ENCODE results near the gene SPATA31C1.
"Not testable (repeated sequence)": the region's sequence is repeated elsewhere in the genome, so short reads cannot be mapped to it uniquely, and the experiment has no call there.

The SPATA31C1 gene

DNA sequence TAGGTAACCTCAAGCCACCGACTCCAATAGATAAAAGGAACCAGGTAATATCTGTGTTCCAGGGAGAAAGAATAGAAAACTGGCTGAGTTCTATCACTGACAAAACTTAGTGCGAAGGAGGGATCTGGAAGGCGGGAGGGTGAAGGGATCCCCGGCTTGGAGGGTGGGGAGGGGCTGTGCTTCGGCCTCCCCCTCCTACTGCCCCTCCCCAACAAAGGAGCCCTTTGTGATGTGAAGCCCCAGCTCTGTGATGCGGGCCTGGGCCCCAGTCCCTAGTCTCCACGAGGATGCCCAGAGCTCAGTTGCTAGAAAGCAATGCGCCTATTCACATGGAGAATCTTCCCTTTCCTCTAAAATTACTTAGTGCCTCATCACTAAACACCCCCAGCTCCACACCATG lies at the start of gene SPATA31C1:
TSS of gene SPATA31C1 (plus strand) at position 301 of the 400 bp plus-strand sequence.
- H3K4me3 ChIP-seq (ENCODE audit: low read depth in 1 of 2, low read length in 2 of 2); H3K9me3 ChIP-seq (ENCODE audit: control insufficient read depth in 1 of 2, low read length in 2 of 2); H3K4me1 ChIP-seq (ENCODE audit: control insufficient read depth in 1 of 2, insufficient read depth in 2 of 2, low read length in 2 of 2): not testable (repeated sequence)

GRCh38 chr9:87868175-87868574 lies 49.6 kb upstream of the SPATA31C1 start:
- Histone ChIP-seq H3K27me3 (ENCODE audit: low read depth, low read length) (no peaks in the 10 kb centered on the region), H3K4me3 (ENCODE audit: low read depth in 1 of 2, low read length in 2 of 2) (no peak overlapping the region), H3K4me1 (ENCODE audit: control insufficient read depth in 1 of 2, insufficient read depth in 2 of 2, low read length in 2 of 2) (peaks cover 0 to 13% of the 10 kb centered on the region in 2 donors), H3K27ac (ENCODE audit: low read length) (no peak overlapping the region), H3K36me3 (ENCODE audit: control insufficient read depth in 1 of 2, insufficient read depth in 2 of 2, low read length in 2 of 2) (no peaks in the 10 kb centered on the region), H3K9me3 (ENCODE audit: control insufficient read depth in 1 of 2, low read length in 2 of 2) (no peaks in the 10 kb centered on the region)

More for the DNA sequence above, at the start of gene SPATA31C1:
- H3K27ac ChIP-seq (ENCODE audit: low read length); H3K36me3 ChIP-seq (ENCODE audit: control insufficient read depth in 1 of 2, insufficient read depth in 2 of 2, low read length in 2 of 2); H3K27me3 ChIP-seq (ENCODE audit: low read depth, low read length): not testable (repeated sequence)

DNA sequence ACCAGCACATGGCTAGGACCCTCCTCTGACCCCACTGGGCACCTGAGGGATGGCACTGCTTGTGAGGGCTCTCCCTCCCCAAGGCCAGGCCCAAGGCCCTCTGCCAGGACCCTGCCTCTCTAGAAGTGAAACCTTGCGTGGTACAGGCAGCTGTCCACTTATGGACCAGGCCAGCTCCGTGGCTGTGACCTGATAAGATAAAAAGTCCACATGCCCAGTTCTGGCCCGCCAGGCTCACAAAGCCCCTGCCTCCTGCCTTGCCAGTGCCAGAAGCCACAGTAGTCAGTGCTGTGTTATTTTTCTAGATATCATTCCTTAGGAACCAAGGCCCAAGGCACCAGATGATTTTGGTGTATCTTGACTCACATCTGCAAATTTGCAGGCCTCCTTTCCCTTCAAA lies 49.1 kb upstream of the SPATA31C1 start:
- Histone ChIP-seq H3K27ac (ENCODE audit: low read length) (no peak overlapping the region), H3K4me3 (ENCODE audit: low read depth in 1 of 2, low read length in 2 of 2) (no peak overlapping the region), H3K9me3 (ENCODE audit: control insufficient read depth in 1 of 2, low read length in 2 of 2) (no peaks in the 10 kb centered on the region), H3K36me3 (ENCODE audit: control insufficient read depth in 1 of 2, insufficient read depth in 2 of 2, low read length in 2 of 2) (no peaks in the 10 kb centered on the region), H3K27me3 (ENCODE audit: low read depth, low read length) (no peaks in the 10 kb centered on the region), H3K4me1 (ENCODE audit: control insufficient read depth in 1 of 2, insufficient read depth in 2 of 2, low read length in 2 of 2) (peaks cover 0 to 13% of the 10 kb centered on the region in 2 donors)

- H3K27me3 ChIP-seq (ENCODE audit: low read depth, low read length) = no peaks in the 10 kb centered on the region
- H3K4me1 ChIP-seq (ENCODE audit: control insufficient read depth in 1 of 2, insufficient read depth in 2 of 2, low read length in 2 of 2) = peaks cover 0 to 13% of the 10 kb centered on the region in 2 donors
- no peak overlapping the region for H3K27ac ChIP-seq (ENCODE audit: low read length)
- no peak overlapping the region for H3K4me3 ChIP-seq (ENCODE audit: low read depth in 1 of 2, low read length in 2 of 2)
- no peaks in the 10 kb centered on the region for H3K9me3 ChIP-seq (ENCODE audit: control insufficient read depth in 1 of 2, low read length in 2 of 2)
- no peaks in the 10 kb centered on the region for H3K36me3 ChIP-seq (ENCODE audit: control insufficient read depth in 1 of 2, insufficient read depth in 2 of 2, low read length in 2 of 2)
Measured at GRCh38 chr9:87869082-87869481, 48.7 kb upstream of the SPATA31C1 start.

- Histone ChIP-seq H3K27ac (ENCODE audit: low read length) (no peak overlapping the region), H3K9me3 (ENCODE audit: control insufficient read depth in 1 of 2, low read length in 2 of 2) (no peaks in the 10 kb centered on the region), H3K4me3 (ENCODE audit: low read depth in 1 of 2, low read length in 2 of 2) (no peak overlapping the region), H3K27me3 (ENCODE audit: low read depth, low read length) (no peaks in the 10 kb centered on the region), H3K4me1 (ENCODE audit: control insufficient read depth in 1 of 2, insufficient read depth in 2 of 2, low read length in 2 of 2) (peaks cover 4 to 13% of the 10 kb centered on the region in 2 donors), H3K36me3 (ENCODE audit: control insufficient read depth in 1 of 2, insufficient read depth in 2 of 2, low read length in 2 of 2) (no peaks in the 10 kb centered on the region)
Measured at GRCh38 chr9:87871425-87872078, 46.2 kb upstream of the SPATA31C1 start.

GRCh38 chr9:87872079-87872624 lies 45.6 kb upstream of the SPATA31C1 start:
- H3K9me3 ChIP-seq (ENCODE audit: control insufficient read depth in 1 of 2, low read length in 2 of 2) = no peaks in the 10 kb centered on the region
- H3K4me1 ChIP-seq (ENCODE audit: control insufficient read depth in 1 of 2, insufficient read depth in 2 of 2, low read length in 2 of 2) = peaks cover 5 to 13% of the 10 kb centered on the region in 2 donors
- H3K36me3 ChIP-seq (ENCODE audit: control insufficient read depth in 1 of 2, insufficient read depth in 2 of 2, low read length in 2 of 2) = no peaks in the 10 kb centered on the region
- no peak overlapping the region for H3K4me3 ChIP-seq (ENCODE audit: low read depth in 1 of 2, low read length in 2 of 2)
- no peaks in the 10 kb centered on the region for H3K27me3 ChIP-seq (ENCODE audit: low read depth, low read length)
- peak overlapping the region; percentile 33 for H3K27ac ChIP-seq (ENCODE audit: low read length)

DNA sequence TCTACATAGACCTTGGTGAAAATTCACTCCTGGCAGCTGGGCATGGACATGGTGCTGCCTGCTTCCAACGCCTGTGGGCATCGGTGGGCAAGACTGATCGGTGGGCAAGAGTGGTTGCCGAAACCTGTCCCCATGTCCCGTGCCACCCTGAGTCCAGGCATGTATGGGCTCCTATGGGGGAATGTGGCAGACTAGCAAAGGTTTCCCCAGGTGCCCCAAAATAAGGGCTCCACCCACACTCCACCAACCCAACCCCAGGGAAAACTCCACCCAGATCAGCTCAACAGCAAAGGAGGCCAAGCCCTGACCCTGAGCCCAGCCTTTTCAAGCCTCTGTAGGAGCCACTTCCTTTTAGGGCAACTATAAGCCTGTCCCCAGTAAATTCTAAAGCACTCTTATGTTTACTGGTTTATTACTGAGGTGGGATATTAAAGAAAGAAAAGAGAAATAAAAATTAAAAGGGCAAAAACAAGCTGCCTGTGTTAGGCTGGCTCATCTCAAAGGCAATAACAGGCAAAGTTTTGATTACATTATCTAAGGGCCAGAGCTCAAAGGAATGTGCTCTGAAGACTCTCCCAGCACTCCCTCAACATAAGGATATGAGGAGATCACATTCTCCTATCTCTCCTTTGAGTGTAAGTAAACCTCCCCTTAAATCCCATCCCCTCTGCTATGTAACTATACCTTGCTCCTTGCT lies 44.0 kb upstream of the SPATA31C1 start:
- Histone ChIP-seq H3K36me3 (ENCODE audit: control insufficient read depth in 1 of 2, insufficient read depth in 2 of 2, low read length in 2 of 2) (no peaks in the 10 kb centered on the region), H3K9me3 (ENCODE audit: control insufficient read depth in 1 of 2, low read length in 2 of 2) (no peaks in the 10 kb centered on the region), H3K4me3 (ENCODE audit: low read depth in 1 of 2, low read length in 2 of 2) (no peak overlapping the region), H3K27ac (ENCODE audit: low read length) (peak overlapping the region; percentile 5), H3K27me3 (ENCODE audit: low read depth, low read length) (no peaks in the 10 kb centered on the region), H3K4me1 (ENCODE audit: control insufficient read depth in 1 of 2, insufficient read depth in 2 of 2, low read length in 2 of 2) (peaks cover 5 to 13% of the 10 kb centered on the region in 2 donors)

- Histone ChIP-seq H3K36me3 (ENCODE audit: control insufficient read depth in 1 of 2, insufficient read depth in 2 of 2, low read length in 2 of 2) (no peaks in the 10 kb centered on the region), H3K9me3 (ENCODE audit: control insufficient read depth in 1 of 2, low read length in 2 of 2) (no peaks in the 10 kb centered on the region), H3K4me3 (ENCODE audit: low read depth in 1 of 2, low read length in 2 of 2) (no peak overlapping the region), H3K27me3 (ENCODE audit: low read depth, low read length) (no peaks in the 10 kb centered on the region), H3K4me1 (ENCODE audit: control insufficient read depth in 1 of 2, insufficient read depth in 2 of 2, low read length in 2 of 2) (peaks cover 5 to 13% of the 10 kb centered on the region in 2 donors), H3K27ac (ENCODE audit: low read length) (peak overlapping the region; percentile 5)
Measured at GRCh38 chr9:87874304-87874623, 43.5 kb upstream of the SPATA31C1 start.

GRCh38 chr9:87875060-87875459 lies 42.7 kb upstream of the SPATA31C1 start:
- no peak overlapping the region for H3K27ac ChIP-seq (ENCODE audit: low read length)
- H3K36me3 ChIP-seq (ENCODE audit: control insufficient read depth in 1 of 2, insufficient read depth in 2 of 2, low read length in 2 of 2) = no peaks in the 10 kb centered on the region
- no peaks in the 10 kb centered on the region for H3K27me3 ChIP-seq (ENCODE audit: low read depth, low read length)
- no peak overlapping the region for H3K4me3 ChIP-seq (ENCODE audit: low read depth in 1 of 2, low read length in 2 of 2)
- H3K9me3 ChIP-seq (ENCODE audit: control insufficient read depth in 1 of 2, low read length in 2 of 2) = no peaks in the 10 kb centered on the region
- peaks cover 5 to 13% of the 10 kb centered on the region in 2 donors for H3K4me1 ChIP-seq (ENCODE audit: control insufficient read depth in 1 of 2, insufficient read depth in 2 of 2, low read length in 2 of 2)

GRCh38 chr9:87875831-87876545 lies 41.8 kb upstream of the SPATA31C1 start:
- Histone ChIP-seq H3K27me3 (ENCODE audit: low read depth, low read length) (no peaks in the 10 kb centered on the region), H3K9me3 (ENCODE audit: control insufficient read depth in 1 of 2, low read length in 2 of 2) (no peaks in the 10 kb centered on the region), H3K36me3 (ENCODE audit: control insufficient read depth in 1 of 2, insufficient read depth in 2 of 2, low read length in 2 of 2) (no peaks in the 10 kb centered on the region), H3K4me3 (ENCODE audit: low read depth in 1 of 2, low read length in 2 of 2) (no peak overlapping the region), H3K27ac (ENCODE audit: low read length) (no peak overlapping the region), H3K4me1 (ENCODE audit: control insufficient read depth in 1 of 2, insufficient read depth in 2 of 2, low read length in 2 of 2) (peaks cover 5 to 13% of the 10 kb centered on the region in 2 donors)

GRCh38 chr9:87876708-87877107 lies 41.1 kb upstream of the SPATA31C1 start:
- H3K27me3 ChIP-seq (ENCODE audit: low read depth, low read length) = no peaks in the 10 kb centered on the region
- no peaks in the 10 kb centered on the region for H3K36me3 ChIP-seq (ENCODE audit: control insufficient read depth in 1 of 2, insufficient read depth in 2 of 2, low read length in 2 of 2)
- H3K4me3 ChIP-seq (ENCODE audit: low read depth in 1 of 2, low read length in 2 of 2) = no peak overlapping the region
- H3K4me1 ChIP-seq (ENCODE audit: control insufficient read depth in 1 of 2, insufficient read depth in 2 of 2, low read length in 2 of 2) = peaks cover 5 to 13% of the 10 kb centered on the region in 2 donors
- no peak overlapping the region for H3K27ac ChIP-seq (ENCODE audit: low read length)
- no peaks in the 10 kb centered on the region for H3K9me3 ChIP-seq (ENCODE audit: control insufficient read depth in 1 of 2, low read length in 2 of 2)

All from muscle layer of duodenum (tissue), 2 donors.